HS-5 (cell line): ENCODE measurements around the gene FARS2.
"Not testable (repeated sequence)": the region's sequence is repeated elsewhere in the genome, so short reads cannot be mapped to it uniquely, and the experiment has no call there.

Experiments used
- DNase-seq: peaks from one replicate; pipeline ENCODE4 v3.0.0-alpha.2; 2012; ENCODE audit warnings: low read depth

Gene FARS2

DNA sequence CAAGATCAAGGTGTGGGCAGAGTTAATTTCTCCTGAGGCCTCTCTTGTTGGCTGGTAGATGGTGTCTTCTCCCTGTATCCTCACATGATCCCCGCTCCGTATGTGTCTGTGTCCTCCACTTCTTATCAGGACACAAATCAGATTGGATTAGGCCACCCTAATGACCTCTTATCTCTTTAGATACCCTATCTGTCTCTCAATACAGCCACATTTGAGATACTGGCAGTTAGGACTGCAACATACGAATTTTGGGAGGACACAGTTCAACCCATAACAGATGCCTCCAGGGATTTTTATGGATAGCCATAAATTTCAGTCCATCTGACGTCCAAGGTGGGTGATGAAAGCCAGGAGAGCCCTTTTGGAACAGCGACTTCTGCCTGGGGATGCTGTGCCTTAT lies 376.4 kb downstream of the FARS2 start:
- DNase-seq, result no peak

DNA sequence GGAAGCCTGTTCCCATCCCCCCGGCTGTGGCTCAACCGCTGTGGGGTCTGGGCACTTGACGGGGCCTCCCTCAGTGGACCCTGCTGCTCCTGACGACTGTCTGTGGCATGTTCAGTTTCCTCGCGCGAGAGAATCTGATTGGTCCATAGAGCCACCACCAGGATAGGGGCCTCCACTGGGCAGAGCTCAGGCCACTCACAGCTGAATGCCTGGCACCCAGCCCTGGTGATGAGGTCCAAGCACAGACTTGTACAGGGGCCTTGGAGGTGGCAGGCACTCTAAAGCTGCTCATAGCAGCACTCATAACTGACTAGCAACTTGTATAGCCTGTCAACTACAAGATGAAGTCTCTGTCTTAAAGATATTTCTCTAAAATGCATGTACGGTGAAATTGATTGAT lies 377.4 kb downstream of the FARS2 start:
- no peak for DNase-seq

DNA sequence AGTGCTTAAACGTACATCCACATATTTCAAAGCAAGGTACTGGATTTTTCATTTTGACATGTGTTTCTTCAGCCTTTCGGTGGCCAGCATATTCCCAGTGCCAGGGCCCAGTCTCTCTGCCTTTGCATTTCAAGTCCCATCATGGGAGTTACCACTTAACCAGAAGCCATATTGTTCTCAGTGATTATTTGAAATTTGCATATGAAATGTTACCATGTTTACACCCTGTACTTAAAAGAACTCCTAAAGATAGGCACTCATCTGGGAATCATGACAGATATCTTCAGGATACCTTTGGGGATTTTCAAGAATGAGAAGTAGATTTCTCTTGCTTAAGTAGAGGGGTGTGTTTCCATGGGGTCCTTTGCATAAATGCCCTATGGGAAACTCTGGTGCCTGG lies 377.9 kb downstream of the FARS2 start:
- no peak for DNase-seq

DNA sequence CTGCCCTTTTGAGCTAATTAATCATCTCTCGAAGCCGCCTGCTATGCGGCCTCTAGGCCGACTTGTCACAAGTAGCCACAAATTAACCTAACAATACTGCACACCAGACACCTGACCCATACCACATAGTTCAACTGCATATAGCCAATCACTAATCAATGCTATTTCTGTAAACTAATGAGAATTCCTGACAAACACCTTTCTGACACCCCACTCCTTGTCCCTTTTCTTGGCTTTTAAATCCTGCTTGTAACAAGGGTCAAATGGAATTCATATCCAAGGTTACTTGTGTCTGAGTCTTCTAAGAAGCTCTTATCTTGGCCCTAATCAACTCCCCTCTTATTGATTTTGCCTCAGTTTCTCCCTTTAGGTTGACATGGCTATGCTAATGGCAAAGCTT lies 379.3 kb downstream of the FARS2 start:
- no peak for DNase-seq

DNA sequence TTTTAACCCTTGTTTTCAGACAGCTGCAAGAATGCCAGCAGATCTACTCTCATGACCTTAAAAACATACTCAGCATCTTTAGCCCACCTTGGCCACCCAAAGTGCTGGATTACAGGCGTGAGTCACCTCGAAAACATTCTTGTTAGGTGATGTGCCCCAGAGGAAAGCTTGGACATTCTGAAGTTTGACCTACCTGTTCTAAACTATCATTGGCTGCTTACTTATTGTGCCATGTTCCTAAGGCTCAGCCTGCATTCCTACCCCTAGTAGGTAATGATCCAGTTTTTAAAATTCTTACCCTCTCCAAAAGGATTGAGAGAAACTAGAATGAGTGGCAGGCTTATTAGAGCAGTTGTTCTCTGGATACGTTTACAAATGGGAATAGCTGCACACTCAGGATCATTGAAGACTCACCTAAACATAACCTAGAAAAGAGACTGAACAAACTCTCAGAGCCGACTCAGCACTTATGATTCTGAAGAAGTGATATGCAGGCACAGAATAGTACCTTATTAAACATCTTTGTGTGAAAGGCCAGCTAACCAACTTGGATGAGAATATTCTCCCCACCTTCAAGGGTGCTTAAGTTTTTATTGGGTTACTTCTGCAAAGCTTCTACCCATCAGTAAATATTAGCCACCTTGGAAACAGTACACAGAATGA lies 383.3 kb downstream of the FARS2 start:
- no peak for DNase-seq

DNA sequence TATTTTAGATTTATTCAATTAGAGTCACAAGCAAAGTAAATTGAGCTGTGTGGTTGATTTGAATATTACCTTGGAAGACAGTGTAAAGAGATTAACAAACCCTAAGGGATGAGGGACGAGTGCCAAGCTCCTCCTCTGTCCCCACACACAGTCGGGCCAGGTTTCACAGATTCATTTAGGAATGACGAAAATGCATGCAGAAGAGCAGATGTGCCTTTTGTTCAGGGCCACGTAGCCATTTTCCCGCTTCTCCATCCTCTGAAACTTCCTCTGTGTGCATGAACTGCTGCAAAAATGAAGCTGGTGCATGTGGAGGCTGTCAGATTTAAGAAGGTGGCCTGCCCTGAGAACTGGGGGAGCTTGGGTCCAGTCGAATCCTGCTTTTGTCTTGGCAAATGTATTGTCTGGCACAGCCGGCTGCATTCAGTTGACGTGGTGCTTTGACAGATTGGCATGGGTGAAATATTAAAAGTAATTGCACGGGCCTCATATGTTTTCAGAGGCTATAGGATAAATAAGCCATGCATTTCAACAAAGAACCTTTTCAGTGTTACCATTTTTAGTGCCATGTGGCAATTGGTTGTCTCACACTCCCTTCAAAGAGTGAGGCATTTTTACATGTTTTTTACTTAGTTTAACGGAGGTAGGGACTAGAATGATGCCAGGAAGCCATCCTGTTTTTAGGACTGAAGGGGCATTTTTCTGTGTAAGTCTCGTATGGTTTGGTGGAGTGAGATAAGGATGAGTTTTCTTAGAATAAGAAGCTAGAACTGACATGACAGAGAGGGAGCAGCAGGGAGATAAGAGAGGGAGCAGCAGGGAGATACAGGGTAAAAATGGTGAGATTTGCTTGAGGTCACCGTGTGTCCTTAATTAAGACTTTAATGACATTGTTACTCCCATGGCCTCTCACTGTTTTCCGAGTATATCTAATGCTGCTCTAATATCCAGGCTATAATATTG lies 384.3 kb downstream of the FARS2 start:
- no peak for DNase-seq

DNA sequence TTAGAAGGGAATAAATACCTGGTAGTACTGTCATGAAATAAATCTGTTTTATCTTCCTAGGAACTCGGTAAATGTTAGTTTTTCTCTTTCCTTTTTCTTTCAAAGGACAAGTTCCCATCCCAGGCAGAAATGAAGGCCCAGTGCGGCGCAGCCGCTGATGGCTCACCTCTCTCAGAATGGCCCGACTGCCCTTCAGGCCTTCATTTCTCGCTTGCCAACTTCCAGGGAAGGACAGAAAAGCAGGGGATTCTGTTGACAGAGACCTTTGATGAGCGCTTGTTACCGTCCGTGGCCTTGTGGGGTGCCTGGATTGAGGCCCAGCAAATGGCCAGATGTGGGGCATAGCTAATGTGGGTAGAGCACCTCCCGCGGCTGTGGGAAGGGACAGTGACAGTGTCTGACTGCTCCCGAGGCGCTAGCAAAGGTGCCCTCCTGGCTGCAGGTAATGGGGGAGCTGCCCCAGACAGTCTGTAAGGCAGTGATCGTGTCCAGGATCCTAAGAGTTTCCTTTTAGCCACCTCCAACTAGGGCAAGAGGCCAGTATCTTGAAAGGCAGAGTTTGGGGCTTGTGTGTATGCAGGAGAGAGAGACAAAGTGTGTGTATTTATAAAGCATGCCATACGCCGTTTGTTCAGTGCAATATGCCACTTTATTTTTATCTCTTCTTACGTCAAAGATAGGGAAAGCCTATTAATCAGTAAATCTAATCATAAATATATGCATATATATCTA lies 391.3 kb downstream of the FARS2 start:
- DNase-seq, result no peak

DNA sequence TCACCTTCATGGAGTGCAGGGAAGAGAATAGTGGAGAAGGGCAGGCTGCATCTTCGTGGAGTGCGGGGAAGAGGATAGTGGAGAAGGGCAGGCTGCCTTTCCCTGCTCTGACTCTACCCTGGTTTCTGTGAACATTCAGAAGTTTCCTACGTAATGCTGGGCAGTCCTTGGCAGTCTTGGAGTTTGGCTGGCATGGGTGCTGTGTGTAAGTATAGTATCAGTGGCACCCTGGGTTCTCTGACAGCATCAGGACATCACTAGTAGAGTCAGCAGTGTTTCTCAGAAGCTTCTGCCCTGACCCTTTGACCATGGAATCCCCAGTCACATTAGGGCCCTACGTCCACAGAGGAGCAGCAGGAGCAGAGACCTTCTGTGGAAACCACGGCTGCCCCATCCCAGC lies 392.5 kb downstream of the FARS2 start:
- DNase-seq, result no peak

DNA sequence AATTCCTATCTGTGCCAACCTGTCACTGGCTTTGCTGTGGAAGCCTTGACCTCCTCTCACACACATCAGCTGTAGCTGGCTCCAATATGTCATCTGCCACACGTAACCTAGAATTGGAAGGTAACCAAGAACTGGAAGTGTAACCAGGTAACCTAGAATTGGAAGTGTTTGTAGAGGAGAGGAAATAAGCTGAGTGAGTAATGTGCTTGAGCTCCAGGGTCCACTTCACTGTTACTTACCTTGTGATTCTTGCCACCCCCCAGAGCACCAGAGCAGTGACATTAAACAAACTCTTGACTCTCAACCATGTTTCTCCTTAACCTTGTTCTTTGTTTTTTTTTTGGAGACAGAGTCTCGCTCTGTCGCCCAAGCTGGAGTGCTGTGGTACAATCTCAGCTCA lies 394.9 kb downstream of the FARS2 start:
- no peak for DNase-seq

DNA sequence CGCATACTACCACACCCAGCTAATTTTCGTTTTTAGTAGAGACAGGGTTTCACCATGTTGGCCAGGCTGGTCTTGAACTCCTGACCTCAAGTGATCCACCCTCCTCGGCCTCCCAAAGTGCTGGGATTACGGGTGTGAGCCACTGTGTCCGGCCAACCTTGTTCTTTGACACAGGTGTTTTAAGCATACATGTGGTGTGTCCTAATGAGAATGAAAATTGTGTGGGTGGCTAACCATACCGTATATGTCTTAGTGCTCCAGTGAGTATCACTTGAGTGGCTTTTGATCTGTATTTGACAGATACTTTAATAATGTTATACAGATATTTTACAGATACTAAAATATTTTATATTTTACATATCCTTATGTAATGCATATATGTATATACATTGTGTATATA lies 395.4 kb downstream of the FARS2 start:
- not testable (repeated sequence) for DNase-seq

DNA sequence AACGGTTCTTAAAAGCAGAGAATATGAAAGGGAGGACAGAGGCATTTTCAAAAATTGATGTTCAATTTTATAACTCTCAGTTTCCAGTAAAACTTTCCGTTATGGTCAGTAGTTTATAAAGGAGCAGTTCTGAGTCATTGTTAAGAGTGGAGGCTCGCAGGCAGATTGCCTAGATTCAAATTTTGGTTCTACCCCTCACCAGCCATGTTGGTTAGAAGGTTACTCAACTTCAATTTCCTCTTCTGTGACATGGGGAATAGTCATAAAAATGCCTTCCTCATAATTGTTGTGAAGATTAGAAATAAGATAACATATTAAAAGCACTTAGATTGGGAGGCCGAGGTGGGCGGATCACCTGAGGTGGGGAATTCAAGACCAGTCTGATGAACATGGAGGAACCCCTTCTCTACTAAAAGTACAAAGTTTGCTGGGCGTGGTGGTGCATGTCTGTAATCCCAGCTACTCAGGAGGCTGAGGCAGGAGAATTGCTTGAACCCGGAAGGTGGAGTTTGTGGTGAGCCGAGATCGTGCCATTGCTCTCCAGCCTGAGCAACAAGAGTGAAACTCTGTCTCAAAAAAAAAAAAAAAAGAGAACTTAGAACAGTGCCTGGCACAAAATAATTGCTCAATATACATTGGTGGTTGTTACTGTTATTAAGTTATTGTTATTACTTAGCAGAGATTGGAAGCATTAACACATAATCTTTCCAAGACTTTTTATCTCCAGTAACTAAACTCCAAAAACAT lies 396.5 kb downstream of the FARS2 start:
- no peak for DNase-seq

DNA sequence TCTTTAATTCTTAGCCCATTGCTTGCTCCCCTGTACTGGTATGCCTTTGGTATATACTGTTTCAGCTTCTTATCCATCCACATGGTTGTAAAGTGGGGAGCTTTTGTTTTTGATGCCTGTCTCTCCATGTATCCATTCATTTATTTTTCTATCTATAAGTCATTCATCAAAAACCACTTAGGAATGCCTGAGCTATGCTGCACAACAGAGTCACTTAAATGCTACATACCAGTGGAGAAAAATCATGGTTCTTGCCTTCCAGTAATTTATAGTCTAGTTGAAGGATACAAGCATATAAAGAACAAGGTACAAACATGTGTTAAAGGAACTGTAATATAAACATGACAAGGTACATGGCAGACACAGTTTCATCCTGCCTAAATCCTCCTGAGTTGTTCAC lies 398.2 kb downstream of the FARS2 start:
- DNase-seq, result no peak

DNA sequence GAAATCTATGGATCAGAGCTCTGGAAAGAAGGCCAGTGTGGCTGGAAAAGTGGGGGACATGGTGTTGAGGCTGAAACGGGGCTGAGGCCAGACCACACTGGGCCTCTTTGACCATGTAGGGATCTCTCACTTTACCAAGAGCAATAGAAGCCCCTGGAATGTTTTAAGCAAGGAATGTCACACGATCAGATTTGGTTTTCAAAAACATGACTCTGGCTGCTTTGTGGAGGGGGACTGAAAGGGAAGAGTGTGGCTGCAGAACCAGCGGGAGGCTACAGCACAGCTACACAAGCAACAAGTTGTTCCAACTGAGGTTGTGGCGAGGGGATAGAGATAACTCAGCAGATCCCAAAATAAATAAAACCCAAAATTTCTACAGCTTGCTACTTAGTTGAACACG lies 399.5 kb downstream of the FARS2 start:
- no peak for DNase-seq

DNA sequence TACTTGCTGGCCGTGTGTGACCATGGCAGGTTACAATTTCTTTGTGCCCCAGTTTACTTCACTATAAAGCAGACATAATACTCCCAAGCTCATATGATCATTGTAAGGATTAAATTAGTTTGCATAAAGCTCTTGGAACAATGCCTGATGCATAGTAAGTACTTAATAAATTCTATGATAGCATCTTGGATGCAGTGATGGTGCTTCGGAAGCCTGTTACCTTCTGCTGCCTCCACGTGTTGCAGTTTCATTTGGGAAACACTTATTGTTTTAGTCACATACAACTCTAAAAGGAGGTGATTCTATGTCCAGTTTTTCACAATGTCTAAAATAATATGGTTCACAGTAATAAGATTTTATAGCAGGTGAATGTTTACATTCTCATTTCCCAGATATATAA lies 401.5 kb downstream of the FARS2 start:
- DNase-seq, result no peak

DNA sequence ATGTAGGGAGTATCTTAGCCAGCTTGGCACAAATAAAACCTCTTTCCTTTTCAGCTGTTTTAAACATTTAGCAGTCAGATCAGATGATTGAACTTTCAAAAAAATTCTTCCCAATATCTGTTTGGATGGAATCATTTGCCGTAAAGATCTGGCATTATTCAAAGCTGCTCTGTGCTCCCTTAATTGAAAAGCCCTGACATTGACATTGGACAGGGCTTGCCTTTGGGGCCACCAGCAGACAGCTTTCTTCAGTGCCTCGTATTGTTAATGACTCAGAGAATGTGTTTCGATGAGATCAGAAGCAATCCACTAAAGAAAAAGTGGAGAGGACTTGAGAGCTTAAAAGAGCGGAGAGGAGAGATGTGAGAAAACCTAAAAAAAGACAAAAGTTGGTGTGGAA lies 401.9 kb downstream of the FARS2 start:
- DNase-seq, result no peak

DNA sequence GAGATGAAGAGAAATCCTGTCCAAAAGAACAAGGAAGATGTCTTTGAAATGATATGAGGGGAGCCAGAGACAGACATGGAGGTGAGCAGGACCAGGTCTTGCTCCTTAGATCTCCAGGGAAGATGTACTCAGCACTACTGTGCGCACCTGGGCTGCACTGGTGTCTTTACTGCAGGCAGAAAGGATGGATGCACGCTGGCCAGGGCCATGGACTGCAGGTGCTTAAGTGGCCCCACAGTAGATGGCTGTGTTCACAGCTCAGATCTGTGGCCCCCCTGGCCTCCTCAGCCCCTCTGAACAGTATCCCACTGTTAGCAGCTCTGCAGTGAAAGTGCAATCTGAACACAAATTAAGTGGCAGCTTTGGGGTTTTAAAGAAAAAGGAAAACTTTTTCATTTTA lies 402.4 kb downstream of the FARS2 start:
- no peak for DNase-seq

DNA sequence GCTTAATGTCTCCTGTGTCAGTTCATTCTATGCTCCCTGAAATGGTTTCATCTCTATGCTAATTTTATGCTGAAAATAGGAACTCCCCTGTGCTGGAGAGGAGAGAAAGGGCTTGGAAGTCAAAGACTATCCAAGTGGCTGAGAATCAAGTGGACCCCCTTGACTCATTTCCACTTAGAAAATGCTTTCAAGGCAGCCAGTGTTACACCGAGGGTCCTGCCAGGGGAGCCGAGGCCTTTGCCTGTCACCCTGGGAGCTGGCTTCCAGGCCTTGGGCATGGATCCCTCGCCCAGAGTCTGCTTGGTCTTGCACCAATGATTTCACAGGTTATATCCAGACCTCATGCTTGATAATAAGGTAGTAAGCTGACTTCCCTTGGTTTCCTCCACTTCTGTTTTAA lies 402.8 kb downstream of the FARS2 start:
- DNase-seq, result no peak

DNA sequence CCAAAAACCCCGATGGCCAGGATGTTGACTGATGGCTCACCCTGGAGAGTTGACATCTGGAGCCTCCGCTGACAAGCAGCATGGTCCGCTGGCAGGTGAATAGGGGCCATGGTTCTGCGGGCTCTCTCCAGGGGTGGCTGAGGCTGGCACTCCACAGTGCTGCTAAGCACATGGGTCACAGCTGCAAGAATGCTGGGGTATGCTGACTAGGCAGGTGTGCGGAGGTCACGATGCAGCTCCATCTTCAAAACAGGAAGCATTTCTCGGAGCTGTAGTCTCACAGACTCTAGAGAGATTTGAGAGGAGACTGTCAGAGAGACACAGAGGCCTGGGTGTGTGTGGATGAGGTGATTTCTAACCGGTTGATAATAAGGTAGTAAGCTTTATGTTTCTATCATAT lies 403.9 kb downstream of the FARS2 start:
- no peak for DNase-seq

DNA sequence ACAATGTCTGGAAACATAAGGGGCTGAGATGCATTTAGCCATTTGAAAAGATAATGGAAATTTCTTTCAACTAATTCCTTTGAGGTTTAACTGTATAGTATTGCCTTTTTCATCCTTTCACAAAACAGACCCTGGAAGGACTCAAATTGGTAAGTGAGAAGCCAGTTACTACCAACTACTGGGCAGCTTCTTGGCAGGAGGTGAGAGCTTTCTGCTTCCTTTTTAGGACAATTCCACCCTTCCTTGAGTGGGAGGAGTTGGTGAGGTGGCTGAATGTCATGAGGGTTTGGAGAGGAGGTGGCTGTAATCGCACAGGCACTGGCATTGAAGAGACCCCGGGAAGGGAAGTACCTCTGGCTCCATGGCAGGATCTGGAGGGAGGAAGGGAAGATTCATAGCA lies 404.4 kb downstream of the FARS2 start:
- DNase-seq, result no peak

DNA sequence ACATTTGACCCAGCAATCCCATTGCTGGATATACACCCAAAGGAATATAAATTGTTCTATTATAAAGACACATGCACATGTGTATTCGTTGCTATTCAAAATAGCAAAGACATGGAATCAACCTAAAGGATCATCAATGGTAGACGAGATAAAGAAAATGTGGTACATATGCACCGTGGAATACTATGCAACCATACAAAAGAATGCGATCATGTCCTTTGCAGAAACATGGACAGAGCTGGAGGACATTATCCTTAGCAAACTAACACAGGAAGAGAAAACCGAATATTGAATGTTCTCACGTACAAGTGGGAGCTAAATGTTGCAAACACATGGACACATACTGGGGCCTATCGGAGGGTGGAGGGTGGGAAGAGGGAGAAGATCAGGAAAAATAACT lies 405.4 kb downstream of the FARS2 start:
- DNase-seq, result no peak

DNA sequence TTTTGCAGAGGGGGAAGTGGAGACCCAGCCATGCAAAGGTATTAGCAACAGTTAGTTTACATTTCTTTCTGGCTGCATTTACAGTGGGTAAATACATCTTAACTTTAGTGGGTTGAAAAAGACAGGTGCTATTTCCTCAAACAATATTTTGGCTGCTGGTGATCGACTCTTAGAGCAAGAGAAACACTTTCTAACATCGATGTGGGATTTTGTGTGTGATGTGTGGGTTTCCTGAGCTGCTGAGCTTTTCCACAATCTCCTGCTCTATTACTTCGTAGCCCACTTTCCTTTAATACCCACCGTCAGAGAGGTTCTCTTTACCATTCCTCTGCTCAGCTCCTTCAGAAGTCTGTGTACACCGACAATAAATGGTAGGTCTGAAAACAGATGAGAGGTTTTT lies 406.4 kb downstream of the FARS2 start:
- no peak for DNase-seq

DNA sequence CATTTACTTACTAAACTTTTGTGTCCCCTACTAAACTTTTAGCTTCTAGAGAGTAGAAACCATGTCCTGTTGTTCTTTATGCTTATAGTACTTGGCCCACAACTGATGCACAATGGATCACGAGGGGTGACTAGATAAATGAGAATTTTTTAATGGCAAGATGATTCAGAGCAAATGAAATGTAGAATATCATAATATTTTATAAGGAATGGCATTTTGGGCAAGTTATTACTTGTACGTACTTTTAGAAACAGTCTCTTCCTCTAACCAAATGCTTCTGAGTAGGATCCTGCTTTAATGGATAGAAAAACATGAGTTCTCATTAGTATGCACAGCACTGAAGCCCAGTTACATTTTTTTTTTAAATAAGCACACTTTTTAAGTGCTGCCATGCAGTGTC lies 409.1 kb downstream of the FARS2 start:
- no peak for DNase-seq
